Measurements from ENCODE around the gene LIMCH1.

LIMCH1 gene

DNA sequence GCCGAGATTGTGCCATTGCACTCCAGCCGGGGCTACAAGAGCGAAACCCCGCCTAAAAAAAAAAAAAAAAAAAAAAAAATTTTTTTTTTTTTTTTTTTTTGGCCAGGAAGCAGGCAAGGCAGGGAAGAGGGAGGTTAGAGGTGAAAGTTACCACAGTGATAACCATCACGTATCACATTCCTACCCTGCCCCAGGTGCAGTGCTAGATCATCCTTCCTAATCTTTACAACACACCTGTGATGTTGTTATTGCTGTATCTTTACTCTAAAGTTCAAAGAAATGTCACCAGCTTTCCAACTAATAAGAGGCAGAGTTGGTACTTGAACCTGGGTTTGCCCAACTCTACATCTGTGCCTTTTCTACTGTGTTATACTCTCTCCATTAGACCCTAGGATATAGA is 7.2 kb upstream of the LIMCH1 start:
- Histone ChIP-seq H3K27me3 (ENCODE audit: insufficient read depth, low read depth) (no peaks in the 10 kb centered on the region), H3K9ac (no peak overlapping the region), H4K20me1 (ENCODE audit: insufficient read depth) (no peaks in the 10 kb centered on the region), H3K36me3 (ENCODE audit: insufficient read depth) (no peaks in the 10 kb centered on the region), H3K4me3 (IDR thresholded peaks at IDR 0.05; ENCODE audit: insufficient read depth, low read depth, low read length) (no peak overlapping the region), H3K4me2 (no peak overlapping the region), H3K79me2 (ENCODE audit: insufficient read depth, low read depth) (no peaks in the 10 kb centered on the region), H3K4me1 (ENCODE audit: low read depth, poor library complexity, severe bottlenecking) (no peaks in the 10 kb centered on the region), H3K27ac (no peak overlapping the region), H2AFZ (ENCODE audit: low read depth) (no peak overlapping the region)
- TF ChIP-seq, protein P1, sequence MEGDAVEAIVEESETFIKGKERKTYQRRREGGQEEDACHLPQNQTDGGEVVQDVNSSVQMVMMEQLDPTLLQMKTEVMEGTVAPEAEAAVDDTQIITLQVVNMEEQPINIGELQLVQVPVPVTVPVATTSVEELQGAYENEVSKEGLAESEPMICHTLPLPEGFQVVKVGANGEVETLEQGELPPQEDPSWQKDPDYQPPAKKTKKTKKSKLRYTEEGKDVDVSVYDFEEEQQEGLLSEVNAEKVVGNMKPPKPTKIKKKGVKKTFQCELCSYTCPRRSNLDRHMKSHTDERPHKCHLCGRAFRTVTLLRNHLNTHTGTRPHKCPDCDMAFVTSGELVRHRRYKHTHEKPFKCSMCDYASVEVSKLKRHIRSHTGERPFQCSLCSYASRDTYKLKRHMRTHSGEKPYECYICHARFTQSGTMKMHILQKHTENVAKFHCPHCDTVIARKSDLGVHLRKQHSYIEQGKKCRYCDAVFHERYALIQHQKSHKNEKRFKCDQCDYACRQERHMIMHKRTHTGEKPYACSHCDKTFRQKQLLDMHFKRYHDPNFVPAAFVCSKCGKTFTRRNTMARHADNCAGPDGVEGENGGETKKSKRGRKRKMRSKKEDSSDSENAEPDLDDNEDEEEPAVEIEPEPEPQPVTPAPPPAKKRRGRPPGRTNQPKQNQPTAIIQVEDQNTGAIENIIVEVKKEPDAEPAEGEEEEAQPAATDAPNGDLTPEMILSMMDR (conservative IDR thresholded peaks at IDR 0.05; ENCODE audit: low read depth, low read length): no peak

DNA sequence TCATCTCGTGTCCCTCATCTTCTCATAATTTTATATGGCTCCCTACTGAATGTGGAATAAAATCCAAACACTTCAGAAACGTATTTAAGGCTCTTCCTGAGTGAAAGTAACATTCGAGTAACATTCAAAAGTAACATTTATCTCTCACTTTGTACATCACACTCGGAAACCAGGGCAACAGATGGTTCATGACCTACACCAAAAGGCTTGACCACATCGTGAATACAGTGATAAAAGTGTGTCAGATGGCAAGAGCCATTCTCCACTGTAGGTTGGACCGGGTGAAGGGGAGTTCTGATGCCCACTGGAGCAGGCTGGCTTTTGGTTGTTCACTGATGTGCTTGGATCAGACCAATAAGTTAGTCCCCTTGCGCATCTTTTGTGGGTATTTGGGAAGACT is 5.6 kb upstream of the LIMCH1 start:
- TF ChIP-seq, protein P1 (conservative IDR thresholded peaks at IDR 0.05; ENCODE audit: low read depth, low read length): no peak
- H4K20me1 ChIP-seq (ENCODE audit: insufficient read depth): no peaks in the 10 kb centered on the region
- no peaks in the 10 kb centered on the region for H3K79me2 ChIP-seq (ENCODE audit: insufficient read depth, low read depth)
- no peaks in the 10 kb centered on the region for H3K27me3 ChIP-seq (ENCODE audit: insufficient read depth, low read depth)
- H3K27ac ChIP-seq: no peak overlapping the region
- H3K9ac ChIP-seq: no peak overlapping the region
- H3K36me3 ChIP-seq (ENCODE audit: insufficient read depth): no peaks in the 10 kb centered on the region
- no peak overlapping the region for H3K4me3 ChIP-seq (IDR thresholded peaks at IDR 0.05; ENCODE audit: insufficient read depth, low read depth, low read length)
- no peak overlapping the region for H2AFZ ChIP-seq (ENCODE audit: low read depth)
- H3K4me2 ChIP-seq: no peak overlapping the region
- H3K4me1 ChIP-seq (ENCODE audit: low read depth, poor library complexity, severe bottlenecking): no peaks in the 10 kb centered on the region

DNA sequence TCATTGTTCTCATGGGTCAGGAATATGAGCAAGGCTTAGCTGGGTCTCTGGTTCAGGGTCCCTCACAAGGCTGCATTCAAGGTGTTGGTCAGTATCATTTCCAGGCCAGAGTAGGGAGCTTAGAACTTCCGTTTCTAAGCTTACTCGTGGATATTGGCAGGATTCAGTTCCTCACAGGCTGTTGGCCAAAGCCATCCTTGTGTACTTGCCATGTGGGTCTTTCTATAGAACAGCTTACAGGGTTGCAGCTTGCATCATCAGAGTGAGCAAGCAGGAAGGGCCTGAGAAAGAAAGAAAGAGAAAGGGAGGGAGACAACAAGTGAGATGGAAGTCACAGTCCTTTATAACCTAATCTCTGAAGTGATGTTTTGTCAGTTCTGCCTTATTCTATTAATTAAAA is 5.1 kb upstream of the LIMCH1 start:
- H3K4me1 ChIP-seq (ENCODE audit: low read depth, poor library complexity, severe bottlenecking): no peaks in the 10 kb centered on the region
- H3K79me2 ChIP-seq (ENCODE audit: insufficient read depth, low read depth): no peaks in the 10 kb centered on the region
- H3K4me2 ChIP-seq: no peak overlapping the region
- TF ChIP-seq, protein P1 (conservative IDR thresholded peaks at IDR 0.05; ENCODE audit: low read depth, low read length): no peak
- no peaks in the 10 kb centered on the region for H4K20me1 ChIP-seq (ENCODE audit: insufficient read depth)
- H3K27ac ChIP-seq: no peak overlapping the region
- no peaks in the 10 kb centered on the region for H3K36me3 ChIP-seq (ENCODE audit: insufficient read depth)
- H3K9ac ChIP-seq: no peak overlapping the region
- no peak overlapping the region for H2AFZ ChIP-seq (ENCODE audit: low read depth)
- H3K27me3 ChIP-seq (ENCODE audit: insufficient read depth, low read depth): no peaks in the 10 kb centered on the region
- H3K4me3 ChIP-seq (IDR thresholded peaks at IDR 0.05; ENCODE audit: insufficient read depth, low read depth, low read length): no peak overlapping the region

- no peak overlapping the region for H3K9ac ChIP-seq
- no peaks in the 10 kb centered on the region for H4K20me1 ChIP-seq (ENCODE audit: insufficient read depth)
- no peaks in the 10 kb centered on the region for H3K36me3 ChIP-seq (ENCODE audit: insufficient read depth)
- H3K4me1 ChIP-seq (ENCODE audit: low read depth, poor library complexity, severe bottlenecking): no peaks in the 10 kb centered on the region
- TF ChIP-seq, protein P1 (conservative IDR thresholded peaks at IDR 0.05; ENCODE audit: low read depth, low read length): no peak
- H3K27ac ChIP-seq: no peak overlapping the region
- no peaks in the 10 kb centered on the region for H3K79me2 ChIP-seq (ENCODE audit: insufficient read depth, low read depth)
- no peak overlapping the region for H3K4me2 ChIP-seq
- H3K4me3 ChIP-seq (IDR thresholded peaks at IDR 0.05; ENCODE audit: insufficient read depth, low read depth, low read length): no peak overlapping the region
- no peaks in the 10 kb centered on the region for H3K27me3 ChIP-seq (ENCODE audit: insufficient read depth, low read depth)
- no peak overlapping the region for H2AFZ ChIP-seq (ENCODE audit: low read depth)
Measured at GRCh38 chr4:41533680-41534079, 4.3 kb upstream of the LIMCH1 start.
